ENCODE data around the gene TCEAL1.

DNA sequence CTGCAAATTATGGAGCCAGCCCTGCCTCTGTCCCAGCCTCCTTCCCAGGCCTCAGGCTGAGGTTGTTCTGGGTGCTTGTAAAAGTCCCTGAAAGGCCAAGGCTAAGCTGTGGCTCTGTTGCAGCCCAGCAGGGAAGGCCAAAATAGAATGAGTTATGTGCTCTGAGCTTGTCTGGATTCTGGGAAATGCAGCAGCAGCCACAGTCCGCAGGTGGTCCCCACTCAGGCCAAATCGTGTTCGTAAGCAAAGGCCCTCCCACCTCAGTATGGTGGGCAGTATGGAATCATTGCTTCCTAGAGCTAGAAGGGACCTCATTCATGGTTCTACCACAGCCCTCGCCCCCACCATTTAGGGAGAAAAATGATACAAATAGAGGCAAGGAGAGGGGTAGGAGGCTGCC, 4.7 kb upstream of the TCEAL1 start:
- TF ChIP-seq, protein P1, sequence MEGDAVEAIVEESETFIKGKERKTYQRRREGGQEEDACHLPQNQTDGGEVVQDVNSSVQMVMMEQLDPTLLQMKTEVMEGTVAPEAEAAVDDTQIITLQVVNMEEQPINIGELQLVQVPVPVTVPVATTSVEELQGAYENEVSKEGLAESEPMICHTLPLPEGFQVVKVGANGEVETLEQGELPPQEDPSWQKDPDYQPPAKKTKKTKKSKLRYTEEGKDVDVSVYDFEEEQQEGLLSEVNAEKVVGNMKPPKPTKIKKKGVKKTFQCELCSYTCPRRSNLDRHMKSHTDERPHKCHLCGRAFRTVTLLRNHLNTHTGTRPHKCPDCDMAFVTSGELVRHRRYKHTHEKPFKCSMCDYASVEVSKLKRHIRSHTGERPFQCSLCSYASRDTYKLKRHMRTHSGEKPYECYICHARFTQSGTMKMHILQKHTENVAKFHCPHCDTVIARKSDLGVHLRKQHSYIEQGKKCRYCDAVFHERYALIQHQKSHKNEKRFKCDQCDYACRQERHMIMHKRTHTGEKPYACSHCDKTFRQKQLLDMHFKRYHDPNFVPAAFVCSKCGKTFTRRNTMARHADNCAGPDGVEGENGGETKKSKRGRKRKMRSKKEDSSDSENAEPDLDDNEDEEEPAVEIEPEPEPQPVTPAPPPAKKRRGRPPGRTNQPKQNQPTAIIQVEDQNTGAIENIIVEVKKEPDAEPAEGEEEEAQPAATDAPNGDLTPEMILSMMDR (conservative IDR thresholded peaks at IDR 0.05): no peak
- no peak for TF ChIP-seq ZFX (IDR thresholded peaks at IDR 0.05)

All from C4-2B (cell line).